ENCODE data around the gene GJB4.
"Not testable (repeated sequence)": the region's sequence is repeated elsewhere in the genome, so short reads cannot be mapped to it uniquely, and the experiment has no call there.

Gene GJB4

DNA sequence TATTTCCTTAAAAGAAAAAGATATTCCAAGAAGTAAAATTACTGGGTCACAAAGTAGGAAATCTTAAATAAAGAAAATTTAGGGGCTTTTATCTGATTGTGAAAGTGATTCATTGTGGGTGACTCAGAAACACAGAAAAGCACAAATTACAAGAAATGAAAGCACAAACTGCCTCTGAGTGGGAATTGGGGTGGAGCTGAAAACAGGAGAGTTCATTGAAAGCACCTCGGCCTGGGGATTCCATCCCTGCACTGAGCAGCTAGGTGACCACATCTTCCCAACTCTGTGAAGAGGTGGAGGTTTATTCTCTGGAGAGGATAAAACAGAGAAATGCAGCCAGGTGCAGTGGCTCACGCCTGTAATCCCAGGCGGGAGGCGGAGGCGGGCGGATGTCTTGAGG lies 40.7 kb downstream of the GJB4 start:
- DNase-seq (ENCODE audit: low read depth), result no peak

DNA sequence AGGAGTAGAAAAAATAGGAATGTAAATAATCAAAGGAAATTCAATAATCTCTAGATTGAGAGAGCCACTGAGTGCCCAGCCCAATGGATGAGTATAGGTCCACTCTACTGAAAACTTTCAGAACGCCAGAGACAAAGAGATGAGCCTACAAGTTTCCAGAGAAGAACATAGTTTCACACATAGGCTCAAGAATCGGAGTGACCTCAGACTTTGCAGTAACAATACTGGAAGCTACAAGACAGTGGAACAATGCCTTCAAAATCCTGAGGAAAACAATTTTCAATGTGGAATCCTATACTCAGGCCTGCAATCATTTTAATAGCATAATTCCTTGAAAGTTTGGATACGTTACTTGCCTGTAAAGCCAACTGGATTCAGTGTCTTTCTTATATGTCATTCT lies 44.2 kb downstream of the GJB4 start:
- no peak for DNase-seq (ENCODE audit: low read depth)

DNA sequence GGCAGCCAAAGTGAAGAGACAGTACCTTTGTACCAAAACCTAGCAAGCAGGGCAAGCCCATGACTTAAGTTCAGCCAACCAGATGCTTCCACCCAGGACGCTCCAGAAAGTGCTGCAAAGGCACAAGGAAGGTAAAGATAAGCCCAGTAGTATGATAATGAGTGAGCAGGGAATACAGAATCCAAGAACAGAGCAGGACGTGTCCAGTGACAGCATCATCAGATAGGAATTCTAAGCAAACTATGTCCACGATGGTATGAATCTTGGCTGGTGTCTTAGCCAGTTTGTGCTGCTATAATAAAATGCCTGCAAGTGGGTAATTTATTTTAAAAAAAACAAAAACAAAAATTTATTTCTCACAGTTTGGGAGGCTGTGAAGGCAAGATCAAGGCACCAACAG lies 46.9 kb downstream of the GJB4 start:
- no peak for DNase-seq (ENCODE audit: low read depth)

DNA sequence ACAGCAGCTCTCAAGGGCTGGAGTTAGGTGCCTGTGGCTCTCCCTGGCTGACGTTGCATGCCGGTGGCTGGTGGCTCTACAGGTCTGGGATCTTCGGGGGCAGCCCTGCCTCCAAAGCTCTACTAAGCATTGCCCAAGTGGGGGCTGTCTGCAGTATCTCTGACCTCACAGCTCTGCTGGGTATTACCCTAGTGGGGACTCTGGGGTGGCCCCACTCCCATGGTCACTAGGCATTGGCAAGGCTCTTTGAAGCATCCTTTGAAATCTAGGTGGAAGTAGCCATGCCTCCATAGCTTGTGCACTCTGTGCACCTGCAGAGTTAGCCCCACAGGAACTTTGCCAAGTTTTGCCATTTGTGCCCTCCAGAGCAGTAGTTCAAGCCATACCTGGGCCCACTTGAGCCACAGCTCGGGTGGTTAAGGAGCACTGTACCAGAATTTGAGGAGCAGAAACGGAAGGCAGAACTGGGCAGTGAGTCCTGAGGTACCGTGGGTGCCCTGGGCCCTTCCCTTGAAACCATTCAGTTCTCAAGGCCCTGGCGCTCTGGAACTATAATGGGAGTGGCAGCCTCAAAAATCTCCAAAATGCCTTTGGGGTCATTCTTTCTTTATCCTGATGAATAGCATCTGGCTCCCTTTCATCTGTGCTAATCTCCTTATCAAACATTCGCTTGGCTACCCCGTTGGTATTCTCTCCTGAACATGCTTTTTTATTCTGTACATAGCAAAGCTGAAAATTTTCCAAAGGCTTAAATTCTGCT lies 48.7 kb downstream of the GJB4 start:
- no peak for DNase-seq (ENCODE audit: low read depth)

DNA sequence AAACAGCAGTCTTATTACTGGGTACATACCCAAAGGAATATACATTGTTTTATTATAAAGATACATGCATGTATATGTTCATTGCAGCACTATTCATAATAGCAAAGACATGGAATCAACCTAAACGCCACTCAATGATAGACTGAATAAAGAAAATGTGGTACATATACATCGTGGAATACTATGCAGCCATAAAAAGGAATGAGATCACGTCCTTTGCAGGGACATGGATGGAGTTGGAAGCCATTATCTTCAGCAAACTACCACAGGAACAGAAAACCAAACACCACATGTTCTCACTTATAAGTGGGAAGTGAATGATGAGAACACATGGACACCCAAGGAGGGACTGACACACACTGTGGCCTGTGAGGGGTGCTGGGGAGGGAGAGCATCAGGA lies 51.2 kb downstream of the GJB4 start:
- DNase-seq (ENCODE audit: low read depth), result not testable (repeated sequence)
